ENCODE results near the gene SYMPK. TPM values are rescaled to one million over a fixed set of nuclear protein-coding genes. Genes with fewer than 3 reads are reported as not detected.
"Not testable (repeated sequence)": the region's sequence is repeated elsewhere in the genome, so short reads cannot be mapped to it uniquely, and the experiment has no call there.

The SYMPK gene
- total RNA-seq, 3 donors from 2014 or later: 61.1 to 67.4 (median 65.9) TPM

- DNase-seq (no peak), ATAC-seq (no peak)
- no peak for TF ChIP-seq CTCF (IDR thresholded peaks at IDR 0.05)
- H3K36me3 ChIP-seq (ENCODE audit: low read depth): no peaks in the 10 kb centered on the region
- peaks cover 23% of the 10 kb centered on the region for H3K4me1 ChIP-seq (ENCODE audit: low read depth)
- H3K4me3 ChIP-seq: no peak overlapping the region
- intact Hi-C loops (cut with DNase I, micrococcal nuclease): no loop called here
- H3K9me3 ChIP-seq: no peaks in the 10 kb centered on the region
Measured at GRCh38 chr19:45899253-45899652, 36.3 kb upstream of the SYMPK start.

- Histone ChIP-seq H3K36me3 (ENCODE audit: low read depth) (no peaks in the 10 kb centered on the region), H3K4me3 (no peak overlapping the region), H3K9me3 (no peaks in the 10 kb centered on the region), H3K4me1 (ENCODE audit: low read depth) (peaks cover 12% of the 10 kb centered on the region)
- intact Hi-C loops (cut with DNase I, micrococcal nuclease): no loop called here
- no peak for DNase-seq
- no peak for ATAC-seq
- TF ChIP-seq CTCF (IDR thresholded peaks at IDR 0.05): no peak
Measured at GRCh38 chr19:45897261-45897812, 34.4 kb upstream of the SYMPK start.

- DNase-seq; H3K9me3 ChIP-seq; ATAC-seq; H3K36me3 ChIP-seq (ENCODE audit: low read depth); H3K4me3 ChIP-seq; intact Hi-C loops (cut with DNase I, micrococcal nuclease); H3K4me1 ChIP-seq (ENCODE audit: low read depth): not testable (repeated sequence)
Measured at GRCh38 chr19:45895983-45896599, 33.1 kb upstream of the SYMPK start.

- Histone ChIP-seq H3K4me1 (ENCODE audit: low read depth) (no peaks in the 10 kb centered on the region), H3K36me3 (ENCODE audit: low read depth) (no peaks in the 10 kb centered on the region), H3K4me3 (no peak overlapping the region), H3K9me3 (no peaks in the 10 kb centered on the region)
- ATAC-seq: no peak
- no peak for DNase-seq
- TF ChIP-seq CTCF (IDR thresholded peaks at IDR 0.05): no peak
- intact Hi-C loops (cut with DNase I, micrococcal nuclease): no loop called here
Measured at GRCh38 chr19:45895519-45895972, 32.6 kb upstream of the SYMPK start.

- H3K36me3 ChIP-seq (ENCODE audit: low read depth): no peaks in the 10 kb centered on the region
- no peak overlapping the region for H3K4me3 ChIP-seq
- H3K4me1 ChIP-seq (ENCODE audit: low read depth): no peaks in the 10 kb centered on the region
- H3K9me3 ChIP-seq: no peaks in the 10 kb centered on the region
- TF ChIP-seq CTCF (IDR thresholded peaks at IDR 0.05): no peak
- intact Hi-C loops (cut with DNase I, micrococcal nuclease): no loop called here
- DNase-seq (no peak), ATAC-seq (no peak)
Measured at GRCh38 chr19:45890877-45891276, 27.9 kb upstream of the SYMPK start.

- DNase-seq (no peak), ATAC-seq (no peak)
- H3K4me1 ChIP-seq (ENCODE audit: low read depth): peaks cover 10% of the 10 kb centered on the region
- TF ChIP-seq CTCF (IDR thresholded peaks at IDR 0.05): no peak
- H3K4me3 ChIP-seq: no peak overlapping the region
- H3K9me3 ChIP-seq: no peaks in the 10 kb centered on the region
- intact Hi-C loops (cut with DNase I, micrococcal nuclease): no loop called here
- H3K36me3 ChIP-seq (ENCODE audit: low read depth): no peaks in the 10 kb centered on the region
Measured at GRCh38 chr19:45889210-45889885, 26.4 kb upstream of the SYMPK start.

All from mucosa of descending colon (tissue), 3 donors.